ENCODE measurements around the gene CMSS1. TPM values are rescaled to one million over a fixed set of nuclear protein-coding genes. Genes with fewer than 3 reads are reported as not detected.

Gene CMSS1
- total RNA-seq, 1 donor from 2014 or later = 17.3 TPM

- H3K27ac ChIP-seq = no peak overlapping the region
- no peaks in the 10 kb centered on the region for H3K36me3 ChIP-seq
- no peak for ATAC-seq
- H3K27me3 ChIP-seq (ENCODE audit: low read depth) = no peaks in the 10 kb centered on the region
- TF ChIP-seq CTCF (IDR thresholded peaks at IDR 0.05) = no peak
- intact Hi-C loops (cut with DNase I) = no loop called here
- peaks cover 15% of the 10 kb centered on the region for H3K4me1 ChIP-seq
- no peak for DNase-seq
- no peaks in the 10 kb centered on the region for H3K9me3 ChIP-seq
- H3K4me3 ChIP-seq = no peak overlapping the region
Measured at GRCh38 chr3:99900248-99900647, 82.6 kb downstream of the CMSS1 start.

GRCh38 chr3:99901200-99901926 is 83.7 kb downstream of the CMSS1 start:
- no peaks in the 10 kb centered on the region for H3K9me3 ChIP-seq
- intact Hi-C loops (cut with DNase I) = no loop called here
- no peaks in the 10 kb centered on the region for H3K36me3 ChIP-seq
- DNase-seq (no peak), ATAC-seq (peak; percentile 45 to 65)
- H3K4me3 ChIP-seq = no peak overlapping the region
- peaks cover 15% of the 10 kb centered on the region for H3K4me1 ChIP-seq
- no peaks in the 10 kb centered on the region for H3K27me3 ChIP-seq (ENCODE audit: low read depth)
- H3K27ac ChIP-seq = peak overlapping the region; percentile 16
- TF ChIP-seq CTCF (IDR thresholded peaks at IDR 0.05) = no peak

GRCh38 chr3:99902091-99902490 is 84.4 kb downstream of the CMSS1 start:
- Histone ChIP-seq H3K9me3 (no peaks in the 10 kb centered on the region), H3K4me3 (no peak overlapping the region), H3K36me3 (no peaks in the 10 kb centered on the region), H3K4me1 (peaks cover 15% of the 10 kb centered on the region), H3K27ac (no peak overlapping the region), H3K27me3 (ENCODE audit: low read depth) (no peaks in the 10 kb centered on the region)
- ATAC-seq (no peak), DNase-seq (no peak)
- intact Hi-C loops (cut with DNase I) = no loop called here
- no peak for TF ChIP-seq CTCF (IDR thresholded peaks at IDR 0.05)

GRCh38 chr3:99903869-99904268 is 86.2 kb downstream of the CMSS1 start:
- intact Hi-C loops (cut with DNase I) = no loop called here
- H3K4me1 ChIP-seq = peaks cover 15% of the 10 kb centered on the region
- H3K27me3 ChIP-seq (ENCODE audit: low read depth) = no peaks in the 10 kb centered on the region
- H3K36me3 ChIP-seq = no peaks in the 10 kb centered on the region
- no peaks in the 10 kb centered on the region for H3K9me3 ChIP-seq
- H3K4me3 ChIP-seq = no peak overlapping the region
- TF ChIP-seq CTCF (IDR thresholded peaks at IDR 0.05) = no peak
- ATAC-seq (no peak), DNase-seq (no peak)
- H3K27ac ChIP-seq = no peak overlapping the region

GRCh38 chr3:99907959-99908544 is 90.4 kb downstream of the CMSS1 start:
- H3K4me1 ChIP-seq = no peaks in the 10 kb centered on the region
- DNase-seq (no peak), ATAC-seq (no peak)
- no peak overlapping the region for H3K4me3 ChIP-seq
- H3K27ac ChIP-seq = no peak overlapping the region
- intact Hi-C loops (cut with DNase I) = no loop called here
- H3K27me3 ChIP-seq (ENCODE audit: low read depth) = no peaks in the 10 kb centered on the region
- H3K9me3 ChIP-seq = no peaks in the 10 kb centered on the region
- TF ChIP-seq CTCF (IDR thresholded peaks at IDR 0.05) = no peak
- H3K36me3 ChIP-seq = no peaks in the 10 kb centered on the region

All from lower lobe of right lung (tissue), 2 donors.